CD4-positive, alpha-beta T cell treated with Interleukin-1 beta for 1 hour (primary cell): ENCODE data around the gene DCLK2.

ENCODE experiments used
- DNase-seq, 2 donors: peaks; one replicate each; pipeline ENCODE4 v3.0.0-alpha.2; 2020 to 2022

The DCLK2 gene

DNA sequence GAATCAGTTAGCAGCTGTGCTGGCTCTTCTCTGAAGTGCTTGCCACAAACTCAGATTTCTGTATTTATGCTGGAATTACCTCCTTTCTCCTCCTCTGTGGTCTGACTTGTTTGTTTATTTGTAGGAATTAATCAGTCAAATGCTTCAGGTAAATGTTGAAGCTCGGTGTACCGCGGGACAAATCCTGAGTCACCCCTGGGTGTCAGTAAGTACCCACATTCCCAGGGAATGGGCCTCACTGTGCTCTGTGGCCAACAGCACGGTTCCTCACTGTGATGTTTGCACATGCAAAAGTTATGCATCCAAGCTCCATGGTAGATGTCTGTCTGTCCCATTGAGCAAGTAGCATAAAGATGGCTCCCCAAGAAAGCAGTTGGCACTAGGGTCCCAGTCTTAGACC is 169.9 kb downstream of the DCLK2 start:
- no peak for DNase-seq

DNA sequence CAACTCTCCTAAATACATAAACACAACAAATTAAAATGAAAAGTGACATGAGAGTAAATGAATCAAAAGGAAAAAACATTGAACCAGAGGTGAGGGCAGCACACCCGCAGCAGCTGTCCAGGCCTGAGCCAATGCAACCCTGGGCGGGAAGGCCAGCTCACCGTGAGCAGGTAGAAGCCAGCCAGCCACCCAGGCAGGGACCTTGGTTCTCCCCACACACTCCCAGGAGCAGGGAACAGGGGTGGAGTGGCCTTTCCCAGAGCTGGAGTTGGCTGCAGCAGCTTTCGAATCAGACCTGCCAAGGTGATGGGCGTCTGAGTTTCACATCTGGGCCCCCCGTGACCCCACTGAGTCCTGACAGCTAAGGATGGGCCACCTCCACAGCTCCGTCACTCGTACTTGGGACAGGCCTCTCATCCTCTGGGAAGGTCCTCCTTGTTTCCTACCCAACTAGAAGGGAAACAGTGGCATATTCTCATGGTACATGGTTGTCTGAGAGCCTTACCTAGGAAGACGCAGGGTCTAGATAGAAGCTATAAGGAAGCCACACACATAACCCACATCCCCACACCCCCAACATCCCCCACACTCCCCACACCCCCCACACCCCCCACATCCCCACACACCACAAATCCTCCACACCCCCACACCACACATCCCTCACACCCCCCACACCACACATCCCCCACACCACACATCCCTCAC is 172.2 kb downstream of the DCLK2 start:
- no peak for DNase-seq

DNA sequence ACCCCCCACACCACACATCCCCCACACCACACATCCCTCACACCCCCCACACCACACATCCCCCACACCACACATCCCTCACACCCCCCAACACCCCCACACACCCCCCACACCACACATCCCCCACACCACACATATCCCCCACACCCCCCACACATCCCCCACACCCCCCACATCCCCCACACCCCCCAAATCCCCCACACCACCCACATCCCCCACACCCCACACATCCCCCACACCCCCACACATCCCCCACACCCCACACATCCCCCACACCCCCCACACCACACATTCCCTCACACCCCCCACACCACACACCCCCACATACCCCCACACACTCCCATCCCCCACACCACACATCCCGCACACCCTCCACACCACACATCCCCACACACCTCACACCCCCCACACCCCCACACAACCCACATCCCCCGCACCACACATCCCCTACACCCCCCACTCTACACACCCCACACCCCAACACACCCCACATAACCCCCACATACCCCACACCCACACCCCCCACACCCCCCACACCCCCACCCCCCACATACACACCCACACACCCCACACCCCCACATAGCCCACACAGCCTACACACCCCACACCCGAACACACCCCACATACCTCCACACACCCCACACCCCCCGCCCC is 172.9 kb downstream of the DCLK2 start:
- DNase-seq: no peak

DNA sequence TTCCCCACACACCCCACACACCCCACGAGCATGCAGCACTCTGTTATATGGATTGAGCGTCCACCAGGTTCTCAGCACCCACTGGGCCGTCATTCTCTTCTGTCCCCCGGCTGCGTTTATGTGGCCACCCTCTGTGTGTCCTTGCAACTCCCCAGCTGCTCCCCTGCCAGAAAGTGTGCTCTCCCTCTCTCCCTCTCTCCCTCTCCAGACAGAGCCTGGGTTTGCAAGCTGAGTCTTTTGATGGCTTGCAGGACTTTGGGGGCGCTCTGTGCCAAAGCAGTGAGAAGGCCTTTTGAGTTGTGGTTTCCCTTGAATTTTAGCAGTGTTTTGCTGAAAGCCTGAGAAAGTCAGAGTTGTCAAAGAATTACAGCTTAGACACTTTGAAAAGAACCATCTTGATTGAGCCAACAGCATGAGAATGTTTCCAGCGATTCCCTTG is 173.5 kb downstream of the DCLK2 start:
- no peak for DNase-seq

DNA sequence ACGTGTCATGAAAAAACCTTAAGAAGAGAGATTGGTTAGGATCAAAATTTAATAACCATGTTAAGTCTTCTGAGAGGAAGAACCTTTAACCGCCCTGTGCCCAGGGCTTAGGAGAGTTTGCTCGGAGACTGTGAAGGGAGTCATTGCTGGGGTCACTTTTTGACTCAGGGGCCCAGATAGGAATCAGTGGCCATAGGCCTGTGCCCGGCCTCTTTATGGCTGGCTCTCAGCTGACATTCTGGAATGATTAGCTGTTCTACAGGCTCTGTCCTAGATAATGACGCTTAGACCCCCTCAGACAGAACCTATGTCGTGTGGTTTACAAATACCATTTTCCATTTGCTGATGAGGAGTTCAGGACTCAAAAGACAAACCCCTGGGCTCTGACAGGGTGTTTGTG is 174.1 kb downstream of the DCLK2 start:
- DNase-seq: no peak

DNA sequence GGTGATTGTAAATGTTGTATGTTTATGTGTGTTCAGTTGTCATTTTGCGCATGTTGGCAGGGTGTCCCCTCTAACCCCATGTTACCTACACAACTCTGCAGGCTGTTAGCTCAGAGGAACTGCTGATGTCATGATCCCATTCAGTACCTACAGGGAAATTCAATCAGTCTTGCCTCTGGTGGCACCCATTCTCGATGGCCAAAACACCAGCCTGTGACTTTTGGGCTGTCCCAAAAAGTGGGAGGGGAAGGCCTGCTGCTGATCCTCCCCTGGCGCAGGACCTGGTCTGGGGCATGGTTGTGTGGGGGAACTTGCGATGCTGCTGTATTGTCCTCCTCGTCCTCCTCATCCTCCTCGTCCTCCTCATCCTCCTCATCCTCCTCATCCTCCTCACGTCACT is 174.5 kb downstream of the DCLK2 start:
- no peak for DNase-seq

DNA sequence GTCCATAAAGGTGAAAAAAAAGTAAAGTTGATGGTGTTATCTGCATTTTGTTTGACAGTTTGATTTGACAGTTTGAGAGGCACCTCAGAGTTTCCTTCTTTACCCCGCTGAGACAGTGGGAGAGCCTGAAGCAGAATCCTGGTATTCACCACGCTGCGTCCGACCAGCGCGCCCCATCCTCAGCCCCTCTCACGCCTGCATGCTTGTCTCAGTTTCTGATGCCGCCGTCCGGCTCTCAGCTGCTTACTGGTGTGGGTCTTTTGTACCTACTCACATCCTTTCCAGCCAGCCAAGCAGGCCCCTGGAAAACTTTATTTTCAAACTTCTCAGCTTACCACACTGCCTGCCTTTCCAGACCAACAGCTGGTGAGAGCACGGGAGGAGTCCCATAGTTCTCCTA is 175.2 kb downstream of the DCLK2 start:
- no peak for DNase-seq

DNA sequence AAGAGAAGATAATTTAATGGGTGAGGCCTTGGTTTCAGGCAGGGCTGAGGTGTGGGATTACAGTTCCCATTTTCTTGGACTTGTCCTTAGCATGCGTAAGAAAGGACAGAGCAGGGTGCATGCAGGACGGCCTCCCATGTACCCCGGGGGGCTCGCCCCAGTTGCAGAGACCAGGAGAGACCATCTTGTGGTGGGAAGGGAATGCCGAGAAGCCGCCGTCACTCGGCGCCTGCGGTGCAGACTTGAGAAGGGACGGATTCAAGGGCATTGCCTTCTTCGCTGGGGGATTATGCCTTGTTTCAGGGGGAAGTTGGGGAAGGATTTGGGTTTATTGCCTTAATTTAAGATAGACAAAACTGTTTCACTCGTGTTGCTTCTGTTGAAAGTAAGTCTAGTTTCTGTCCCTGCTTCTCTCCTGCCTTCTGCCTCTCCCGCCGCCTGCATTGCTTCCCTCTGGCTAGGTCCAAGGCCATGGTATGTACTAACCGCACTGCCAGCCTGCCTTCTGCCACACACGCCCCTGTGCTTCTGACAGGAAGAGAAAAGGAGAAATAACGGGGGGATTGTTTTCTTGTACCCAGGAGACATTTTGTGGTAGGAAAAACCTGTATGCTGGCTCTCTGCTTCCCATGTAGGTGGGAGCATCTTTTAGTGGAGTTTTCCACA is 175.9 kb downstream of the DCLK2 start:
- DNase-seq: no peak

DNA sequence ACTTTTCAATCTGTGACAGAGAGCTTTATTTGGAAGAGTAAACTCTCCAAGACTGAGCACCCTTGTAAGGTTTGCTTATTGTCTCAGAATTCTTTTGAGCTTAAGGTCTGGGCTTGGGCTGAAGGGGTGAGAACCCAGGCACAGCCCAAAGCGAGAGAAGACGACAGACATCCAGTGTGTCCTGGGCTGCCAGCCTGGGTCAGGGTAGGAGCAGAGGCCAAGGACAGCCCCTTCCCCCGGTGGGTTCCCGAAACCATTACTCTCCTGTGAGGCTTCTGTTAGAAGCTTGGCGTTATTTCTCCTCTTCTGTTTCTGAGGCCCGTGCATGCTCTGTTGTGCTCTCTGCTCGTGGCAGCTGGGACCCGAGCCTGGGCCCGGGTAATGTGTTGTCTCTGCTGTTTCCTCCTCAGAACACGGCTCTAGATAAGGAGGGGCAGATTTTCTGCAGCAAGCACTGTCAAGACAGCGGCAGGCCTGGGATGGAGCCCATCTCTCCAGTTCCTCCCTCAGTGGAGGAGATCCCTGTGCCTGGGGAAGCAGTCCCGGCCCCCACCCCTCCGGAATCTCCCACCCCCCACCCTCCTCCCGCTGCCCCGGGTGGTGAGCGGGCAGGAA is 177.5 kb downstream of the DCLK2 start:
- no peak for DNase-seq

DNA sequence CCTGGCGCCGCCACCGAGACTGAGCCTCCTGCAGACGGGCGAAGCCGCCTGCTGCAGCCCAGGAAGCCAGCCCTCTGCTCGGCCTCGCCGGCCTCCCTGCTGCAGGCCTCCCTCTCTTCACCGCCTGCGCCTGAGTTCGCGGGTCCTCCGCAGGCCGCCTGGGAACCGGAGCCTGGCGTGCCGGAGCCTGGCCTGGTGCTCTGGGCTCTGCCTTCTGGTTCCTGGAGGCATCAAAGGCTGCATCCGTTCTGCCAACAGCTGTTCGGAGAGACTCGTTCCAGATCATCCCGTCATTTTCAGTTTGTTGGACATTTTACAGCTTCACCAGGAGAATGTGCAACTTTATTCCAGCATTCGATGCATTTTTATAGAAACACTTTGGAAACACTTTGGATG is 178.0 kb downstream of the DCLK2 start:
- no peak for DNase-seq

DNA sequence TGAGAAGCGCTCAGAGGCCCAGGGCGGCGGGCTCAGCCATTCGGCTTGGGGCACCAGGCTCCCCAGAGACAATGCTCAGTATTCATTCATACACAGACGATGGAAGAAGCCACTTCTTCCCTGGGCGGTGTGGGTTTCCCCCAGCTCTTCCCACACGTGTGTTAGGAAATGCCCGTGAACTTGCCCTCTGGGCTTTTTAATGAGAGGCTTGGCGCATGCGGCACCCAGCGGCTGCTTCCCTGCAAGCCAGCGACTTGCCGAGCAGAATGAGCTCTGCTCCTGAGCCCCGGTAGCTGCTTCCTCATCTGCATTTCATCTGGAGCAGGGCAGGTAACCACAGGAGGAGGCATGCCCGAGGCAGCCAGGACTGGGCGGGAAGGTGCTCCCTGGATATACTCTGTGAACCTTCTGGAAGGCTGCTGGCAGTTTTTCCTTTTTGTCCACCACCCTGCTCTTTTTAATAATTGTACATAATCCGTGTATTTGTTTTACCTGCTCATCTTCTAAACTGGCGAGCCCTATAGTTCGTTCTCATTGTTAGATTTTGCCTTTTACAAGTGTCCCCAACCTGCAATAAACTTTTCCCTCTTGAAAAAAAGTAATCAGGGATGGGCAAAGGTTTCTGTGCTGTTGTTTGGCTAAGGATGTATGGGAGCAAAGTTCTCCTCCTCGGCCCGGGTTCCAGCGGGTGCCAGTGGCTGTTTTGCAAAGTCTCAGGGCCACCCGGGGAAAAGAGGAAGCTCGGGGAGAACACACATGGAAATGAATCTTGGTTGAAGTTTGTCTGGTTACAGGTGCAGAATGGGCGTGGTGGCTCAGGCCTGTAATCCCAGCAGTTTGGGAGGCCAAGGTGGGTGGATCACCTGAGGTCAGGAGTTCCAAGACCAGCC is 178.8 kb downstream of the DCLK2 start:
- DNase-seq: no peak

DNA sequence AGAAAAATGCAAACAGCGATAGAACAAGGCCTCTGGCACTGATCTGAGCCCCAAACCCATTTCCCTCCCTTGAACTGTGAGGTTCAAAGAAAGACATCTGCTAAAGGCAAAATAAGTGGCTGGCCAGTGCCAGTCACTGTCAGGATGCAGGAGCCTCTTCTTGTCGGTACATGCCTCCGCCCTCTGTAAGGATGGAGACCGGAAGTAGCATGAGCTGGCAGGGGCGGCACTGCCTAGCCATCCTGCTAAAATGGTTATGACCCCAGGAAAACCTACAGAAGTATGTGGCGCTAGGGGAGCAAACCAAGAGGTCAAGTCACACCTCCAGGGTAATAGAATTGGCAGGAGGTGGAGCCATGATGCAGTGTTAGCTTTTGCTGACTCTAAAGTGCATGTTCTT is 180.3 kb downstream of the DCLK2 start:
- DNase-seq: no peak

DNA sequence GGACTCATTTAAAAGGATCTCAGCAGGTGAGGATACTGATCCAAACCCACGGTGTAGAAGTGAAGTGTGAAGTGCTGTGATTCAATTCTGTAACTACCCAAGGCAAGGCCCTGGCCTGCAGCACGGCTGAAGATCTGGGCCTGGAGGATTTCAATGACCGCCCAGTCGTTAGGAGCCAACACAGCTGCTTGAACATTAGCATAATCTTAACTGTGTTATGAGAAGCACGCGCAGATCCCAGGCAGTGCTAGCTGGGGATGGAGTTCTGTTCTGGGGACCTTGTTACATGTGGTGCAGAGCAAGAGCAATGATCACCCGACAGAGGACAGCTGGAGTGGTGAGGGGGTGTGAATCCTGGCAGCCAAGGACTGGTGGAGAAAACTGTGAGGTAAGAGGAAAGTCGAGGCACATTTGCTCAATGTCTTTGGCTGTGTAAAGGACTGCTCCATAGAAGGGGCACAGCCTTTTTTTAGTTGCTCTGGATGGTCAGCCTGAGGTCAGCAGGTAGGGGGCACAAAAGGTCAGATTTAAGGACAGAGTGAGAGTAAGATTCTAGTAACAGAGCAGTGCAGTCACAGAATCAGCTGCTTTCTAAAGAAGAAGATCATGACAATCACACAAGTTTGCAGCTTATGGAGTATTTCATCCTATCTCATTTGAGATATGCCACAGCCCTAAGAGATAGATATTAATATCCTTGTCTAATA is 181.8 kb downstream of the DCLK2 start:
- DNase-seq: no peak

DNA sequence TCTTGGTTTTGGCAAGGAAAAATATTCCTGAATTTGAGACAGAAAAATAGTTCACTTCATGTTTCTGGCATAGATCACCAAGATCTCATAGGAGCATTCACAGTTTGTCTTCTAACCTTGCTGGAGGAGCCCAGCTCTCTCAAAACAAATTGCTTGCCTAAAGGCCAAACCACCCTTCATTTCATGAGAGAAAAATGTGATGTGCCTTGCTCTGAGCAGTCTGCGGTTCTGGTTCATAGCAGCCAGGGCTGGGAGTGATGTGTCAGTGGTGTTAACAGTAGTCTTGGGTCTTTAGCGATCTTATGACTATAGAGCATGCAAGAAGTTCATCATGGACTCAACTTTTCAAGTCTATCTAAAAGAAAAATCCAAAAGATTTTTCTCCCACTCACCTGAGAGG is 183.3 kb downstream of the DCLK2 start:
- no peak for DNase-seq

DNA sequence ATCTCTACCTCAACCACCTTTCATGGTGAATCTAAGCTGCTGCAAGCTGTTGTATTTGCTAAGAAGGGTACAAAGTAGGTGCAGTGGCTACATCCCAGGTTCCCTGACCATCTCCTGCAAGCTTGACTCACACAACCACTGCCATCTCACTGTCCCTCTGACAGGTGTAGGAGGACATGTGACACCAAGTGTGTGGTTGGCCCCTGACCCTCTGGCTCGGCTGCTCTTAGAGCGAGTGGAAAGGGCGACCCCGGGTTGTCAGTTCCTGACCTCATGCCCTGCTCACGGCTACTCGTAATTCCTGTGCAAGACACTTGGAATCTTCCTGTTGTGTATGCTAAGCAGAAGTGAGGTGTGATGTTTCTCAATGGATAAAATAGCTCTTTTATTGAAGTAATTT is 184.4 kb downstream of the DCLK2 start:
- DNase-seq: no peak

DNA sequence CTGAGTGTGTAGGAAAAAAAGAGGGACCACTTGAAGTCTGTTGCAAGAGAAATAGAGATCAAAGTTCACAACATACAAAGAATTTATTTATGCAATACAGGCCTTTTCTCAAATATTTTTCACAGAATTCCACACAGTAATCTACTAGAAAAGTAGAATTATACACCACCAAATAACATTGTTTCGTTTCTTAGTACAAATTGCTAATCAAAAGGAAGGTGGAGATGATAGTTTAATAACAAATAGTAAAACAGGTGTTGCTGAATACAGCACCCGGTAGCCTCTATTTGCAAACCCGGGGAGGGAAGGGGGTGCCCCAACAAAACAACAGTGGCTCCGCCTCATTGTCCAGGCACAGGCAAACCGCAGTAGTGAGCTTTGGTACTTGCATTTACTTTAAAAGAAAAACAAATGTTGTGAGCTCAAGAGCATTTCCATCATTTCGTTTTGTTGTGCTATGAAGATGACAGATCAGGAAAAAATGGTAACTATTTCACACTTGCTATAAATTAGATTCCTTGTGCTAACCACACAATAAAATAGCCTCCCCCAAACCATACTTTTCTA is 186.4 kb downstream of the DCLK2 start:
- no peak for DNase-seq

DNA sequence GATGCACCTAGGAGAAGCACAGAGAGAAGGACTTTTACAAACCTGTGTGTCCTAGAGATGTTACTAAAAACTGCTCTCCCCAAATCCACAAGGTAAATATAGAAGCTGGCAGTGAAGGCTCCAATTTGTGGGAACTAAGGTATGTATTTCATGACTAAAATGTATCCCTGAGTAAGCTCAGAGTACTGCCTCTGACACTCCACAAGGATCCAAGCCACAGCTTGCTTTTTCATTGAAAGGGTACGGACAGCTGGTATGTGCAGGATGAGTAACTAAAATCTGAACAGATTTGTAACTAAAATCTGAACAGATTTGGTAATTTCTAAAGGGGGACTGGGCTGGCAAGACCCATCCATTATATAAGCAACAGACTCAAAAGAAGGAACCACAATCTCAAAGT is 187.6 kb downstream of the DCLK2 start:
- no peak for DNase-seq

DNA sequence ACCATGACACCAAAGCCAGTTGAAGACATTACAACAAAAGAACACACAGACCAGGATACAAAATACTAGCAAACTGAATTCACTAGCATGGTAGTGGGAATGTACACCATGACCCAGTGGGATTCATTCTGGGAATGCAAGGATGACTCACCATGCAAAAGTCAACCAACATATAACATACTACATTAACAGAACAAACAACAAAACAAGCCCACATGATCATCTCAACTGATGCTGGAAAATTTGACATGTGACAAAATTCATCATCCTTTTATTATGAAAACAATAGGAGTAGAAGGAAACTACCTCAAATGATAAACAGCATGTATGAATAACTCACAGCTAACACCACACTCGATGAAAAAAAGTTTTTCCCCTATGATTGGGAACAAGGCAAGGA is 190.2 kb downstream of the DCLK2 start:
- DNase-seq: no peak

DNA sequence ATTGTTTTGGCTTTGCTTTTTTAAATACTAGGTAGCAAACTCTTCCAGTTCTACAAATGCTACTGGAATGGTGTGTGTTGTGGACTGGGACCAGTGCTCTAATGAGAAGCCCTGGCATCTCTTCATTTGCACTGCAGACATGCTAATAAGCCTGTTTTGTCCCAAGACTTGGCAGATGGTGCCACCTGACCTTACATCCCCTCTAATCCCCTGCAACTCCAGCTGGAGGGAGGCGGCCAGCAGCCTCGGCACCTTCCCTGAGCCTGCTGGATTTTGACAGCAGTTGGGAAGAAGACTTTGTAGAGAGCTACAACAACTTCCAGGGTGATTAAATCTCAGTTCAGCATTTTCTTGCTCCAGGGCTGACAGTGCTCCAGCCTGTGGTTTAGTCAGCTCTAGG is 200.0 kb downstream of the DCLK2 start:
- DNase-seq: no peak

DNA sequence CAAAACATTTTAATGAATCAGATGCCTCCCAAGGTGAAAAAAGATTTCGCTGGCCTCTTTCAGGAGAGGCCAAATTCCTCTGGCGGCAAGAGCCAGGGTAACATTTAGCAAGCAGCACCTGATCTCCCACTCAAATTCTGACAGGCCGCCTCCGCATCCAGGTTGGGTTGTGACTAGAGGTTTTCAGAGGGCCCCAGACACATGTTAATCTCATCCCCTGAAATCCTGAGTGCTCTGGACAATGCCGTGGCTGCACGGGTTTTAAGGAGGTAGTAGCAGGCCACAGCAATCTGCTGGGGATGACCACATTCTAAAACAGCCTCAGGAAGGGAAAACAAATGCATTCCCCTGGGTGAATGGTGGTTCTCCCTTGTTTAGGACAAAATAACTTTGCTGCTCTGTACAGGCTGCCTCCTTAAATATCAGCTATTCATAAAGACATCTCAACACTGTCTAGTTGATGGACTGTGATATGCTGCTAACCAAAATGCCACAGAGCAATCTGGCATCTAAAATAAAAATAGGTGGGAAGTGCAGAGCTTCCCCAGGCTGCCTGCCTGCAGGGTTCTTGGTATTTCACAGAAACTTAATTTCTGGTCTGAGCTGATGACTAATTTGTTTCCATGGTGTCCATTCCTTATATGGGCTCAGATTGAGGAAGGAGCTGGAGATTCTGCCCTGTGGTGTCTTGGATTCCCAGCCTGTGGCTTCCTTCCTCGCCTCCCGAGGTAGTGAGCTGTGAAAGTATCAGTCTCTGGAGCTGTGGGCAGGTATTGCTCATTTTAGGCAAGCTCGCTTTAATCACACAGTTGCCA is 202.0 kb downstream of the DCLK2 start:
- DNase-seq: no peak

DNA sequence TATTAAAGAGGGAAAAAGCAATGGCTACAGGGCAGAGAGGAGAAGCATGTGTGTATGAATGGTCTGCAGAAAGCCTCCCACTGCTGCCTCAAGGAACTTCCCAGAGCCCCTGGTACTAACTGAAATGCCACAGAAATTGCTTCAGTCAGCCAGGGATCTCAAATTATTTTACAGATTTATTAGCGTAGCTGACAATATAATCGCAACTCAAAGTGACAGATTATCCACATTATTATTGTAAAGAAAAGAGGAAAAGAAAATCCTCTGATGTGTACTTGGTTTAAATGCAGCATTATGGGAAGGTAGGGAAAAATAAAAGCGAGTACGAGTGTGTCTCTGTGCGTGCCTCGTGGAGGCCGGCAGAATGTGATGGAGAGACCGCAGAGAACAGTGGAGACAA is 202.7 kb downstream of the DCLK2 start:
- no peak for DNase-seq
